ENCODE measurements around the gene MYMK. TPM values are rescaled to one million over a fixed set of nuclear protein-coding genes. Genes with fewer than 3 reads are reported as not detected.

Gene MYMK
- total RNA-seq, 1 donor from 2014 or later = not detected

GRCh38 chr9:133570691-133571080, 45.9 kb upstream of the MYMK start:
- Mint-ChIP-seq H3K4me3 (no peak overlapping the region), H3K27ac (no peak overlapping the region), H3K4me1 (peaks cover 10% of the 10 kb centered on the region), H3K36me3 (no peaks in the 10 kb centered on the region), H3K9me3 (no peaks in the 10 kb centered on the region), H3K27me3 (ENCODE audit: low read depth) (no peaks in the 10 kb centered on the region)
- no peak for TF ChIP-seq CTCF (IDR thresholded peaks at IDR 0.05; ENCODE audit: unreplicated experiment)
- DNase-seq (ENCODE audit: low spot score in 2 of 2, unreplicated experiment in 2 of 2) = no peak

- Mint-ChIP-seq H3K36me3 (no peaks in the 10 kb centered on the region), H3K27me3 (ENCODE audit: low read depth) (no peaks in the 10 kb centered on the region), H3K4me3 (no peak overlapping the region), H3K9me3 (no peaks in the 10 kb centered on the region), H3K27ac (no peak overlapping the region), H3K4me1 (peaks cover 9% of the 10 kb centered on the region)
- no peak for DNase-seq (ENCODE audit: low spot score in 2 of 2, unreplicated experiment in 2 of 2)
- TF ChIP-seq CTCF (IDR thresholded peaks at IDR 0.05; ENCODE audit: unreplicated experiment) = no peak
These were observed 45.3 kb upstream of the MYMK start for GRCh38 chr9:133569891-133570690.

- no peak for TF ChIP-seq CTCF (IDR thresholded peaks at IDR 0.05; ENCODE audit: unreplicated experiment)
- Mint-ChIP-seq H3K27me3 (ENCODE audit: low read depth) (no peaks in the 10 kb centered on the region), H3K27ac (no peak overlapping the region), H3K36me3 (no peaks in the 10 kb centered on the region), H3K9me3 (no peaks in the 10 kb centered on the region), H3K4me1 (peaks cover 15% of the 10 kb centered on the region), H3K4me3 (no peak overlapping the region)
- DNase-seq (ENCODE audit: low spot score in 2 of 2, unreplicated experiment in 2 of 2) = no peak
These were observed 44.5 kb upstream of the MYMK start for GRCh38 chr9:133569121-133569785.

- Mint-ChIP-seq H3K4me1 (peaks cover 19% of the 10 kb centered on the region), H3K4me3 (no peak overlapping the region), H3K27ac (no peak overlapping the region), H3K9me3 (no peaks in the 10 kb centered on the region), H3K36me3 (no peaks in the 10 kb centered on the region), H3K27me3 (ENCODE audit: low read depth) (peaks cover 4% of the 10 kb centered on the region)
- DNase-seq (ENCODE audit: low spot score in 2 of 2, unreplicated experiment in 2 of 2) = no peak
- no peak for TF ChIP-seq CTCF (IDR thresholded peaks at IDR 0.05; ENCODE audit: unreplicated experiment)
These were observed 43.4 kb upstream of the MYMK start for GRCh38 chr9:133568186-133568585.

GRCh38 chr9:133566817-133567216, 42.1 kb upstream of the MYMK start:
- TF ChIP-seq CTCF (IDR thresholded peaks at IDR 0.05; ENCODE audit: unreplicated experiment) = no peak
- Mint-ChIP-seq H3K9me3 (no peaks in the 10 kb centered on the region), H3K36me3 (no peaks in the 10 kb centered on the region), H3K4me3 (no peak overlapping the region), H3K27ac (no peak overlapping the region), H3K27me3 (ENCODE audit: low read depth) (peaks cover 6% of the 10 kb centered on the region), H3K4me1 (peaks cover 21% of the 10 kb centered on the region)
- DNase-seq (ENCODE audit: low spot score in 2 of 2, unreplicated experiment in 2 of 2) = no peak
